GM12878 (cell line): ENCODE data around the gene CPS1. TPM values are rescaled to one million over a fixed set of nuclear protein-coding genes. Genes with fewer than 3 reads are reported as not detected.

ENCODE experiments used
- ATAC-seq: fragments of 200-7000 bp; cut with Tn5 transposase; 3 replicates; pipeline ENCODE4 v1.9.1; 2020; ENCODE audit warnings: mild to moderate bottlenecking, moderate library complexity
- BruUV-seq: library from RNA; stranded (reverse); fragments of 400-500 nt; replicated peaks from 2 replicates; lab custom pipeline; 2021; lab: Mats Ljungman, UMichigan
- CTCF ChIA-PET: fragments of 300-600 bp; sonication (Branson Sonifier 250); formaldehyde crosslinking; extraction: SDS; loops from one replicate; lab custom pipeline; 2021; ENCODE audit warnings: inconsistent platforms; lab: Yijun Ruan, JAX
- POLR2A ChIA-PET: fragments of 350-600 bp; formaldehyde crosslinking; extraction: SDS; loops from one replicate; lab custom pipeline; 2021; ENCODE audit warnings: inconsistent platforms; lab: Charles Lee
- RAD21 ChIA-PET: fragments of 300-600 bp; sonication (Branson Sonifier 250); formaldehyde crosslinking; loops from one replicate; lab custom pipeline; 2023; ENCODE audit warnings: antibody characterized with exemption; ENCODE audit not compliant: unreplicated experiment; lab: Charles Lee
- SMC1A ChIA-PET: fragments of 300-600 bp; sonication (Branson Sonifier 250); formaldehyde crosslinking; loops from one replicate; lab custom pipeline; 2023; ENCODE audit not compliant: unreplicated experiment, uncharacterized antibody; lab: Charles Lee
- DNase-seq: peaks from one replicate; pipeline ENCODE4 v3.0.0-alpha.2; 2011; ENCODE audit warnings: low read depth, low spot score
- FAIRE-seq: peaks from 3 replicates; lab custom pipeline; 2011; peaks lifted over from hg19 to GRCh38; lab: Jason Lieb, UNC
- H2AFZ ChIP-seq: 2 replicates; pipeline ENCODE4 v1.6.0; 2011; ENCODE audit warnings: low read depth, low read length, control low read depth; ENCODE audit not compliant: control insufficient read depth
- H3K27ac ChIP-seq: 2 replicates; pipeline ENCODE4 v1.5.1; 2011; ENCODE audit warnings: control low read depth; ENCODE audit not compliant: control insufficient read depth, insufficient read depth
- H3K27me3 ChIP-seq, 2 experiments: replicated peaks in 1 of 2; 2 replicates each; pipeline versions ENCODE4 v1.6.0 to v1.6.1; 2011; ENCODE audit warnings: low read length in 1 of 2; ENCODE audit not compliant: control insufficient read depth in 2 of 2, insufficient read depth in 2 of 2
- H3K36me3 ChIP-seq, 2 experiments: 2 replicates each; pipeline ENCODE4 v1.5.1; 2011; ENCODE audit warnings: low read length in 1 of 2; ENCODE audit not compliant: control insufficient read depth in 2 of 2, insufficient read depth in 2 of 2
- H3K4me1 ChIP-seq: 2 replicates; pipeline ENCODE4 v1.6.1; 2011; ENCODE audit warnings: mild to moderate bottlenecking, low read length, moderate library complexity, mixed read lengths; ENCODE audit not compliant: control insufficient read depth, insufficient read depth
- H3K4me2 ChIP-seq: 2 replicates; pipeline ENCODE4 v1.6.0; 2011; ENCODE audit warnings: control low read depth; ENCODE audit not compliant: control insufficient read depth, insufficient read depth
- H3K4me3 ChIP-seq: fragments of 200-600 bp; sonication (generic); 2 replicates; pipeline ENCODE4 v1.5.1; 2016
- H3K79me2 ChIP-seq: 2 replicates; pipeline ENCODE4 v1.6.0; 2011; ENCODE audit warnings: low read length; ENCODE audit not compliant: control insufficient read depth, insufficient read depth
- H3K9ac ChIP-seq: 2 replicates; pipeline ENCODE4 v1.8.0; 2011; ENCODE audit warnings: low read length, control low read depth, mixed read lengths; ENCODE audit not compliant: control insufficient read depth, insufficient read depth
- H3K9me3 ChIP-seq: replicated peaks from 3 replicates; pipeline ENCODE4 v1.5.1; 2011; ENCODE audit warnings: mild to moderate bottlenecking, low read length; ENCODE audit not compliant: control insufficient read depth, insufficient read depth
- H4K20me1 ChIP-seq: 2 replicates; pipeline ENCODE4 v1.6.0; 2011; ENCODE audit not compliant: control insufficient read depth, insufficient read depth
- ATF7 ChIP-seq: fragments of 450-650 bp; IDR thresholded peaks from 2 replicates; pipeline ENCODE4 v1.6.1; 2016; ENCODE audit warnings: low read depth, mild to moderate bottlenecking
- BACH1 ChIP-seq: fragments of 450-650 bp; IDR thresholded peaks from 2 replicates; pipeline ENCODE4 v1.6.1; 2017; ENCODE audit warnings: mild to moderate bottlenecking, borderline replicate concordance
- CEBPB ChIP-seq, 2 experiments: fragments of 150-350 bp in 1 of 2; IDR thresholded peaks; 2 replicates each; pipeline ENCODE4 v1.6.1; 2012 to 2014; ENCODE audit warnings: low read depth in 2 of 2, low read length in 2 of 2, borderline replicate concordance in 1 of 2, inconsistent platforms in 1 of 2
- EZH2 ChIP-seq: IDR thresholded peaks from 2 replicates; pipeline ENCODE4 v1.6.1; 2012; ENCODE audit warnings: low read depth, mild to moderate bottlenecking, control low read depth, inconsistent platforms, low read length, borderline replicate concordance; ENCODE audit not compliant: control insufficient read depth
- MAX ChIP-seq: IDR thresholded peaks from 2 replicates; pipeline ENCODE4 v1.6.1; 2012; ENCODE audit warnings: low read depth, low read length, improper control_type of control experiment
- NR2F1 ChIP-seq: fragments of 450-650 bp; conservative IDR thresholded peaks from 2 replicates; pipeline ENCODE4 v1.6.1; 2017; ENCODE audit warnings: mild to moderate bottlenecking
- POLR2A ChIP-seq: IDR thresholded peaks from 2 replicates; pipeline ENCODE4 v1.6.1; 2011; ENCODE audit warnings: low read depth, mild to moderate bottlenecking, low read length
- POU2F2 ChIP-seq: IDR thresholded peaks from 3 replicates; pipeline ENCODE4 v1.6.1; 2011; ENCODE audit warnings: low read depth, mild to moderate bottlenecking, low read length, borderline replicate concordance
- SRF ChIP-seq, 2 experiments: IDR thresholded peaks; 2 replicates each; pipeline ENCODE4 v1.6.1; 2011; ENCODE audit warnings: low read depth in 2 of 2, low read length in 2 of 2, mild to moderate bottlenecking in 1 of 2, moderate library complexity in 1 of 2
- STAT1 ChIP-seq: fragments of 450-650 bp; conservative IDR thresholded peaks from 2 replicates; pipeline ENCODE4 v1.6.1; 2014; ENCODE audit warnings: antibody characterized with exemption, mild to moderate bottlenecking
- TBL1XR1 ChIP-seq: IDR thresholded peaks from 2 replicates; pipeline ENCODE4 v1.6.1; 2012; ENCODE audit warnings: low read depth, low read length, improper control_type of control experiment
- ZBTB4 ChIP-seq: fragments of 450-650 bp; formaldehyde crosslinking; IDR thresholded peaks from 2 replicates; pipeline ENCODE4 v1.4.0; 2022; ENCODE audit warnings: mild to moderate bottlenecking, moderate library complexity
- ZNF24 ChIP-seq: fragments of 450-650 bp; IDR thresholded peaks from 2 replicates; pipeline ENCODE4 v1.6.1; 2017; ENCODE audit warnings: antibody characterized with exemption, mild to moderate bottlenecking
- ZNF622 ChIP-seq: fragments of 450-650 bp; IDR thresholded peaks from 2 replicates; pipeline ENCODE4 v1.6.1; 2017; ENCODE audit warnings: mild to moderate bottlenecking, inconsistent platforms
- ZSCAN29 ChIP-seq: fragments of 450-650 bp; IDR thresholded peaks from 2 replicates; pipeline ENCODE4 v1.6.1; 2017; ENCODE audit warnings: mild to moderate bottlenecking, moderate library complexity
- ZZZ3 ChIP-seq: IDR thresholded peaks from 2 replicates; pipeline ENCODE4 v1.6.1; 2011; ENCODE audit warnings: low read depth; ENCODE audit not compliant: control insufficient read depth, insufficient read length
- WGBS: methylation state at CpG from one replicate; pipeline ENCODE4 v1.1.6; 2016; ENCODE audit warnings: low lambda C conversion rate; ENCODE audit not compliant: insufficient replicate concordance, insufficient coverage; ENCODE audit errors: missing lambda C conversion rate; 5-methylcytosine and 5-hydroxymethylcytosine counted together
- in situ Hi-C: fragments of 300-500 bp; cut with MboI; formaldehyde crosslinking; loops from 9 replicates; pipeline ENCODE4 v1.14.3; 2018; ENCODE audit warnings: mixed read lengths
- intact Hi-C: fragments of 100-400 bp; cut with micrococcal nuclease; formaldehyde crosslinking; loops from one replicate; pipeline ENCODE4 v1.14.2; 2022; ENCODE audit not compliant: unreplicated experiment
- polyA plus RNA-seq, 11 experiments: library from polyadenylated mRNA; depleted of rRNA in 4 of 11; unstranded in 6 of 11; stranded (reverse) in 5 of 11; fragments of >200 nt; fragmentation: Nextera tagmentation in 4 of 11; fragmentation: Illumina TruSeq in 1 of 11; extraction: Ambion mirVana in 4 of 11; extraction: Trizol in 1 of 11; gene quantifications; 1 replicate in 1 of 11; 2 replicates in 10 of 11; pipeline versions ENCODE4 v1.2.1 to v1.2.3, GENCODE V29; 2011 to 2016; ENCODE audit warnings: inconsistent platforms in 2 of 11, missing spikeins in 2 of 11, low read depth in 1 of 11
- total RNA-seq, 4 experiments: library from RNA; depleted of rRNA in 3 of 4; stranded (reverse); fragments of >200 nt in 3 of 4; fragmentation: Illumina TruSeq in 1 of 4; extraction: Trizol in 1 of 4; gene quantifications; 2 replicates each; pipeline versions ENCODE4 v1.2.1 to v1.2.3, GENCODE V29; 2013 to 2021
- TF ChIP-seq, protein P1 (sequence below): IDR thresholded peaks from 2 replicates; pipeline ENCODE4 v1.6.1; 2011; ENCODE audit warnings: mild to moderate bottlenecking, low read depth, low read length, moderate library complexity; ENCODE audit not compliant: insufficient replicate concordance
- TF ChIP-seq, protein P2 (sequence below): fragments of 450-650 bp; conservative IDR thresholded peaks from 2 replicates; pipeline ENCODE4 v1.6.1; 2017; ENCODE audit warnings: mild to moderate bottlenecking, moderate library complexity

Gene CPS1
- total and polyA plus RNA-seq, 10 of the 15 experiments (the other 5 are each of a cell fraction or from before 2014, with no cell fraction given), result 0.20 to 4.6 (median 0.55) TPM

GRCh38 chr2:210536973-210537650 lies 19.3 kb upstream of the CPS1 start:
- no peak overlapping the region for H3K4me3 ChIP-seq
- intact Hi-C loops (no loop called here), in situ Hi-C loops (no loop called here)
- CTCF ChIA-PET, result no interaction called here
- BruUV-seq, result no TSS peak
- no peaks in the 10 kb centered on the region for H3K4me1 ChIP-seq
- WGBS, result 20% methylated on average over 2 of the region's 2 CpGs
- SMC1A ChIA-PET, result interaction anchor here (0.9 to 1.6 kb wide), 2 partner anchors 25 to 33 kb away, joined by 3 to 6 read pairs; no protein-coding TSS in a partner anchor
- POLR2A ChIA-PET, result no interaction called here
- no peak overlapping the region for H3K27ac ChIP-seq
- H3K9me3 ChIP-seq, result no peaks in the 10 kb centered on the region
- DNase-seq (no peak), FAIRE-seq (no peak), ATAC-seq (peak; percentile 53)
- no peaks in the 10 kb centered on the region for H4K20me1 ChIP-seq
- no peaks in the 10 kb centered on the region for H3K36me3 ChIP-seq
- no peak overlapping the region for H3K9ac ChIP-seq
- no peaks in the 10 kb centered on the region for H3K79me2 ChIP-seq
- no peak overlapping the region for H3K4me2 ChIP-seq
- no peaks in the 10 kb centered on the region for H3K27me3 ChIP-seq
- RAD21 ChIA-PET, result no interaction called here
- H2AFZ ChIP-seq, result no peak overlapping the region
- TF ChIP-seq MAX, result no peak
- TF ChIP-seq, protein P1, sequence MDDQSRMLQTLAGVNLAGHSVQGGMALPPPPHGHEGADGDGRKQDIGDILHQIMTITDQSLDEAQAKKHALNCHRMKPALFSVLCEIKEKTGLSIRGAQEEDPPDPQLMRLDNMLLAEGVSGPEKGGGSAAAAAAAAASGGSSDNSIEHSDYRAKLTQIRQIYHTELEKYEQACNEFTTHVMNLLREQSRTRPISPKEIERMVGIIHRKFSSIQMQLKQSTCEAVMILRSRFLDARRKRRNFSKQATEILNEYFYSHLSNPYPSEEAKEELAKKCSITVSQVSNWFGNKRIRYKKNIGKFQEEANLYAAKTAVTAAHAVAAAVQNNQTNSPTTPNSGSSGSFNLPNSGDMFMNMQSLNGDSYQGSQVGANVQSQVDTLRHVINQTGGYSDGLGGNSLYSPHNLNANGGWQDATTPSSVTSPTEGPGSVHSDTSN, result no peak
- TF ChIP-seq, protein P2, sequence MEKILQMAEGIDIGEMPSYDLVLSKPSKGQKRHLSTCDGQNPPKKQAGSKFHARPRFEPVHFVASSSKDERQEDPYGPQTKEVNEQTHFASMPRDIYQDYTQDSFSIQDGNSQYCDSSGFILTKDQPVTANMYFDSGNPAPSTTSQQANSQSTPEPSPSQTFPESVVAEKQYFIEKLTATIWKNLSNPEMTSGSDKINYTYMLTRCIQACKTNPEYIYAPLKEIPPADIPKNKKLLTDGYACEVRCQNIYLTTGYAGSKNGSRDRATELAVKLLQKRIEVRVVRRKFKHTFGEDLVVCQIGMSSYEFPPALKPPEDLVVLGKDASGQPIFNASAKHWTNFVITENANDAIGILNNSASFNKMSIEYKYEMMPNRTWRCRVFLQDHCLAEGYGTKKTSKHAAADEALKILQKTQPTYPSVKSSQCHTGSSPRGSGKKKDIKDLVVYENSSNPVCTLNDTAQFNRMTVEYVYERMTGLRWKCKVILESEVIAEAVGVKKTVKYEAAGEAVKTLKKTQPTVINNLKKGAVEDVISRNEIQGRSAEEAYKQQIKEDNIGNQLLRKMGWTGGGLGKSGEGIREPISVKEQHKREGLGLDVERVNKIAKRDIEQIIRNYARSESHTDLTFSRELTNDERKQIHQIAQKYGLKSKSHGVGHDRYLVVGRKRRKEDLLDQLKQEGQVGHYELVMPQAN, result no peak
- TF ChIP-seq ZSCAN29, result no peak
- TF ChIP-seq ZZZ3, result no peak
- no peak for TF ChIP-seq ZNF24
- no peak for TF ChIP-seq CEBPB (IDR thresholded peaks at IDR 0.05; ENCODE audit: borderline replicate concordance in 1 of 2, low read depth in 2 of 2, low read length in 2 of 2)
- no peak for TF ChIP-seq EZH2
- no peak for TF ChIP-seq NR2F1
- no peak for TF ChIP-seq STAT1
- TF ChIP-seq TBL1XR1, result no peak
- no peak for TF ChIP-seq ATF7
- TF ChIP-seq SRF (IDR thresholded peaks at IDR 0.05; ENCODE audit: low read depth in 2 of 2, low read length in 2 of 2), result no peak
- TF ChIP-seq POU2F2, result no peak
- TF ChIP-seq ZNF622, result no peak
- no peak for TF ChIP-seq POLR2A
- no peak for TF ChIP-seq ZBTB4 (CRISPR knock-in tag)
- no peak for TF ChIP-seq BACH1
